GM12878 (cell line): ENCODE results near the gene NOTCH4. TPM values are rescaled to one million over a fixed set of nuclear protein-coding genes. Genes with fewer than 3 reads are reported as not detected.

Source experiments
- ESRRA ChIP-seq: IDR thresholded peaks from 2 replicates; pipeline ENCODE4 v1.6.1; 2012; ENCODE audit warnings: mild to moderate bottlenecking, low read length, improper control_type of control experiment
- EZH2 ChIP-seq: IDR thresholded peaks from 2 replicates; pipeline ENCODE4 v1.6.1; 2012; ENCODE audit warnings: low read depth, mild to moderate bottlenecking, control low read depth, inconsistent platforms, low read length, borderline replicate concordance; ENCODE audit not compliant: control insufficient read depth
- FOS ChIP-seq: IDR thresholded peaks from 3 replicates; pipeline ENCODE4 v1.6.1; 2011; ENCODE audit warnings: borderline replicate concordance; ENCODE audit not compliant: insufficient read length; ENCODE audit errors: extremely low read depth
- HDGF ChIP-seq: fragments of 450-650 bp; IDR thresholded peaks from 2 replicates; pipeline ENCODE4 v1.6.1; 2016; ENCODE audit warnings: antibody characterized with exemption
- IRF4 ChIP-seq: IDR thresholded peaks from 2 replicates; pipeline ENCODE4 v1.6.1; 2011; ENCODE audit warnings: low read depth, low read length
- JUND ChIP-seq: IDR thresholded peaks from 2 replicates; pipeline ENCODE4 v1.6.1; 2012; ENCODE audit warnings: low read depth, mild to moderate bottlenecking, low read length, improper control_type of control experiment, moderate library complexity
- MYC ChIP-seq: IDR thresholded peaks from 2 replicates; pipeline ENCODE4 v1.6.1; 2011; ENCODE audit warnings: mild to moderate bottlenecking, low read length, moderate library complexity, inconsistent platforms; ENCODE audit not compliant: insufficient read depth, insufficient replicate concordance, insufficient read length, severe bottlenecking
- NFXL1 ChIP-seq: fragments of 450-650 bp; IDR thresholded peaks from 2 replicates; pipeline ENCODE4 v1.6.1; 2017; ENCODE audit warnings: antibody characterized with exemption, mild to moderate bottlenecking, borderline replicate concordance
- NFYA ChIP-seq: IDR thresholded peaks from 2 replicates; pipeline ENCODE4 v1.6.1; 2011; ENCODE audit warnings: low read depth, mild to moderate bottlenecking, low read length, improper control_type of control experiment, borderline replicate concordance
- NR2C2 ChIP-seq: IDR thresholded peaks from 2 replicates; pipeline ENCODE4 v1.6.1; 2011; ENCODE audit warnings: borderline replicate concordance, low read depth; ENCODE audit not compliant: control insufficient read depth, insufficient read length
- NR2F1 ChIP-seq: fragments of 450-650 bp; conservative IDR thresholded peaks from 2 replicates; pipeline ENCODE4 v1.6.1; 2017; ENCODE audit warnings: mild to moderate bottlenecking
- POLR2A ChIP-seq: IDR thresholded peaks from 2 replicates; pipeline ENCODE4 v1.6.1; 2011; ENCODE audit warnings: low read depth, mild to moderate bottlenecking, low read length
- POLR2AphosphoS2 ChIP-seq: IDR thresholded peaks from 2 replicates; pipeline ENCODE4 v1.6.1; 2011; ENCODE audit warnings: low read depth, mild to moderate bottlenecking, low read length, improper control_type of control experiment, moderate library complexity
- POLR2AphosphoS5 ChIP-seq: IDR thresholded peaks from 2 replicates; pipeline ENCODE4 v1.6.1; 2011; ENCODE audit warnings: mild to moderate bottlenecking, low read length, inconsistent platforms
- RAD21 ChIP-seq: IDR thresholded peaks from 2 replicates; pipeline ENCODE4 v1.6.1; 2011; ENCODE audit warnings: mild to moderate bottlenecking, low read depth, low read length, moderate library complexity; ENCODE audit not compliant: insufficient read depth
- RB1 ChIP-seq: fragments of 450-650 bp; formaldehyde crosslinking; IDR thresholded peaks from 2 replicates; pipeline ENCODE4 v1.6.1; 2017; ENCODE audit warnings: mild to moderate bottlenecking, borderline replicate concordance
- SMARCA5 ChIP-seq: fragments of 450-650 bp; IDR thresholded peaks from 2 replicates; pipeline ENCODE4 v1.6.1; 2017; ENCODE audit warnings: mild to moderate bottlenecking
- SMC3 ChIP-seq: IDR thresholded peaks from 2 replicates; pipeline ENCODE4 v1.6.1; 2011; ENCODE audit warnings: low read length, improper control_type of control experiment, borderline replicate concordance
- TAF1 ChIP-seq: IDR thresholded peaks from 2 replicates; pipeline ENCODE4 v1.6.1; 2011; ENCODE audit warnings: mild to moderate bottlenecking, low read depth, low read length, borderline replicate concordance
- YBX1 ChIP-seq: fragments of 450-650 bp; IDR thresholded peaks from 2 replicates; pipeline ENCODE4 v1.6.1; 2016; ENCODE audit warnings: antibody characterized with exemption
- ZNF384 ChIP-seq: IDR thresholded peaks from 2 replicates; pipeline ENCODE4 v1.6.1; 2012; ENCODE audit warnings: low read depth, mild to moderate bottlenecking, low read length, improper control_type of control experiment, borderline replicate concordance
- polyA plus RNA-seq, 11 experiments: library from polyadenylated mRNA; depleted of rRNA in 4 of 11; unstranded in 6 of 11; stranded (reverse) in 5 of 11; fragments of >200 nt; fragmentation: Nextera tagmentation in 4 of 11; fragmentation: Illumina TruSeq in 1 of 11; extraction: Ambion mirVana in 4 of 11; extraction: Trizol in 1 of 11; gene quantifications; 1 replicate in 1 of 11; 2 replicates in 10 of 11; pipeline versions ENCODE4 v1.2.1 to v1.2.3, GENCODE V29; 2011 to 2016; ENCODE audit warnings: inconsistent platforms in 2 of 11, missing spikeins in 2 of 11, low read depth in 1 of 11
- total RNA-seq, 4 experiments: library from RNA; depleted of rRNA in 3 of 4; stranded (reverse); fragments of >200 nt in 3 of 4; fragmentation: Illumina TruSeq in 1 of 4; extraction: Trizol in 1 of 4; gene quantifications; 2 replicates each; pipeline versions ENCODE4 v1.2.1 to v1.2.3, GENCODE V29; 2013 to 2021
- TF ChIP-seq, protein P1 (sequence below): fragments of 150-350 bp; IDR thresholded peaks from 2 replicates; pipeline ENCODE4 v1.6.1; 2016; ENCODE audit warnings: low read depth, low read length
- TF ChIP-seq, protein P2 (sequence below): IDR thresholded peaks from 2 replicates; pipeline ENCODE4 v1.6.1; 2012; ENCODE audit warnings: low read depth, low read length, improper control_type of control experiment
- TF ChIP-seq, protein P3 (sequence below): fragments of 450-650 bp; formaldehyde crosslinking; IDR thresholded peaks from 2 replicates; pipeline ENCODE4 v1.4.0; 2022; ENCODE audit warnings: mild to moderate bottlenecking, moderate library complexity

The NOTCH4 gene
- total and polyA plus RNA-seq, 10 of the 15 experiments (the other 5 are each of a cell fraction or from before 2014, with no cell fraction given) = 0.66 to 3.3 (median 1.4) TPM

DNA sequence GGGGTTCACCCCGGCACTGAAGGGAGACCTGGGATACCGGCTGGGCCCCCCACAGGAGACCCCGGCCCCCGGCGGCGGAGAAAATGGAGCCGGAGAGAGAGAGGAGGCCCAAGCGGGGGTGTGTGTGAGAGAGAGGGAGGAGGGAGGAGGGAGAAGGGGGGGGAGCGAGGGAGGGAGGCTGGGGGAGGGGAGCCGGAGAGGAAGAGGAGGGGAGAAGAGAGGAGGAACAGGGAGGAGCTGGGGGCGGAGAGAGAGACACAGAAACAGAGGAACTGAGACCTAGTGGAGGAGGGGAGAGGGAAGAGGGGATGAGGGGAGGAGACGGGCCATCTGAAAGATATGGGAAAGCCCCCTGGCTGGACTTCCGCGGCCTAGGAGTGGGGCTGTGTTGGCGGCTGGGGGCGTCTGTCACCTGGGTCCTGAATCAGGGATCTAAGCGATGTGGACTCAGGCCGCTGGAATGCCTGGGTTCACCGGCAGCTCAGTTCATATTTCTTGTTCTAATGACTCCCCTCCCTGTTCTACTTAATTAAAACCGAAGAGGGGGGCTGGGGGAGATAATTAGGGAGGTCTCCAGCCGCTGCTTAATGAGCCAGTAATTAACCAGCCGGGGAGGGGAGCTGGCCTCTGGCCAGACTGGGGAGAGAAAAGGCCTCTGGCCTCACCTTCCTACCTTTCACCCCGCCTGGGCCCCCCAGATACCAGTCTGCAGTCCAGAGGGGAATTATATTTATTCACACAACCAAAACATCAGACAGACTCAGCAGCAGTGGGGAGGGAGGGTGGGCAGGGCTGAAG, 33.6 kb downstream of the NOTCH4 start, which contains the start of gene PBX2 (continued):
- TF ChIP-seq, protein P1, sequence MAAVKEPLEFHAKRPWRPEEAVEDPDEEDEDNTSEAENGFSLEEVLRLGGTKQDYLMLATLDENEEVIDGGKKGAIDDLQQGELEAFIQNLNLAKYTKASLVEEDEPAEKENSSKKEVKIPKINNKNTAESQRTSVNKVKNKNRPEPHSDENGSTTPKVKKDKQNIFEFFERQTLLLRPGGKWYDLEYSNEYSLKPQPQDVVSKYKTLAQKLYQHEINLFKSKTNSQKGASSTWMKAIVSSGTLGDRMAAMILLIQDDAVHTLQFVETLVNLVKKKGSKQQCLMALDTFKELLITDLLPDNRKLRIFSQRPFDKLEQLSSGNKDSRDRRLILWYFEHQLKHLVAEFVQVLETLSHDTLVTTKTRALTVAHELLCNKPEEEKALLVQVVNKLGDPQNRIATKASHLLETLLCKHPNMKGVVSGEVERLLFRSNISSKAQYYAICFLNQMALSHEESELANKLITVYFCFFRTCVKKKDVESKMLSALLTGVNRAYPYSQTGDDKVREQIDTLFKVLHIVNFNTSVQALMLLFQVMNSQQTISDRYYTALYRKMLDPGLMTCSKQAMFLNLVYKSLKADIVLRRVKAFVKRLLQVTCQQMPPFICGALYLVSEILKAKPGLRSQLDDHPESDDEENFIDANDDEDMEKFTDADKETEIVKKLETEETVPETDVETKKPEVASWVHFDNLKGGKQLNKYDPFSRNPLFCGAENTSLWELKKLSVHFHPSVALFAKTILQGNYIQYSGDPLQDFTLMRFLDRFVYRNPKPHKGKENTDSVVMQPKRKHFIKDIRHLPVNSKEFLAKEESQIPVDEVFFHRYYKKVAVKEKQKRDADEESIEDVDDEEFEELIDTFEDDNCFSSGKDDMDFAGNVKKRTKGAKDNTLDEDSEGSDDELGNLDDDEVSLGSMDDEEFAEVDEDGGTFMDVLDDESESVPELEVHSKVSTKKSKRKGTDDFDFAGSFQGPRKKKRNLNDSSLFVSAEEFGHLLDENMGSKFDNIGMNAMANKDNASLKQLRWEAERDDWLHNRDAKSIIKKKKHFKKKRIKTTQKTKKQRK = no peak
- TF ChIP-seq ZNF384 (no peak), TAF1 (peak; percentile 25; the same call in 1 of the 2 replicates), POLR2A (peak; percentile 70), NFYA (no peak), IRF4 (peak; percentile 85), NFXL1 (peak; percentile 96), SMC3 (no peak), MYC (no peak), FOS (no peak), POLR2AphosphoS5 (peak; percentile 80; the same call in 1 of the 2 replicates), RB1 (no peak), NR2C2 (no peak), JUND (no peak), POLR2AphosphoS2 (peak; percentile 70; the same call in 1 of the 2 replicates), NR2F1 (0 out of 2 replicates have a peak, but pooled peaks have one; percentile 50), HDGF (peak; percentile 99), ESRRA (no peak), EZH2 (no peak), YBX1 (no peak), SMARCA5 (no peak), RAD21 (no peak)
- TF ChIP-seq, protein P2, sequence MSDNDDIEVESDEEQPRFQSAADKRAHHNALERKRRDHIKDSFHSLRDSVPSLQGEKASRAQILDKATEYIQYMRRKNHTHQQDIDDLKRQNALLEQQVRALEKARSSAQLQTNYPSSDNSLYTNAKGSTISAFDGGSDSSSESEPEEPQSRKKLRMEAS = 0 out of 2 replicates have a peak, but pooled peaks have one; percentile 12
- TF ChIP-seq, protein P3, sequence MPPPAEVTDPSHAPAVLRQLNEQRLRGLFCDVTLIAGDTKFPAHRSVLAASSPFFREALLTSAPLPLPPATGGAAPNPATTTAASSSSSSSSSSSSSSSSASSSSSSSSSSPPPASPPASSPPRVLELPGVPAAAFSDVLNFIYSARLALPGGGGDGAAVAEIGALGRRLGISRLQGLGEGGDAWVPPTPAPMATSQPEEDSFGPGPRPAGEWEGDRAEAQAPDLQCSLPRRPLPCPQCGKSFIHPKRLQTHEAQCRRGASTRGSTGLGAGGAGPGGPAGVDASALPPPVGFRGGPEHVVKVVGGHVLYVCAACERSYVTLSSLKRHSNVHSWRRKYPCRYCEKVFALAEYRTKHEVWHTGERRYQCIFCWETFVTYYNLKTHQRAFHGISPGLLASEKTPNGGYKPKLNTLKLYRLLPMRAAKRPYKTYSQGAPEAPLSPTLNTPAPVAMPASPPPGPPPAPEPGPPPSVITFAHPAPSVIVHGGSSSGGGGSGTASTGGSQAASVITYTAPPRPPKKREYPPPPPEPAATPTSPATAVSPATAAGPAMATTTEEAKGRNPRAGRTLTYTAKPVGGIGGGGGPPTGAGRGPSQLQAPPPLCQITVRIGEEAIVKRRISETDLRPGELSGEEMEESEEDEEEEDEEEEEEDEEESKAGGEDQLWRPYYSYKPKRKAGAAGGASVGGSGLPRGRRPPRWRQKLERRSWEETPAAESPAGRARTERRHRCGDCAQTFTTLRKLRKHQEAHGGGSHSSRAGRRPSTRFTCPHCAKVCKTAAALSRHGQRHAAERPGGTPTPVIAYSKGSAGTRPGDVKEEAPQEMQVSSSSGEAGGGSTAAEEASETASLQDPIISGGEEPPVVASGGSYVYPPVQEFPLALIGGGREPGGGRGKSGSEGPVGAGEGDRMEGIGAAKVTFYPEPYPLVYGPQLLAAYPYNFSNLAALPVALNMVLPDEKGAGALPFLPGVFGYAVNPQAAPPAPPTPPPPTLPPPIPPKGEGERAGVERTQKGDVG (CRISPR knock-in tag) = no peak
